ENCODE data around the gene LRCH1. TPM values are rescaled to one million over a fixed set of nuclear protein-coding genes. Genes with fewer than 3 reads are reported as not detected.

The LRCH1 gene
- total RNA-seq, 1 experiment from 2014 or later, result 27.0 TPM

- no peaks in the 10 kb centered on the region for H3K9me3 Mint-ChIP-seq (ENCODE audit: unreplicated experiment)
- Histone ChIP-seq H3K9me3 (no peaks in the 10 kb centered on the region), H3K4me1 (no peaks in the 10 kb centered on the region), H3K27me3 (replicated peaks; ENCODE audit: control insufficient read depth, insufficient read depth, low read length) (no peaks in the 10 kb centered on the region), H3K4me3 (ENCODE audit: low read depth, low read length) (no peak overlapping the region), H3K36me3 (ENCODE audit: control insufficient read depth, insufficient read depth, low read length) (peaks cover 1% of the 10 kb centered on the region; the same call in 1 of the 2 replicates)
- ChIA-PET CTCF (no interaction called here), POLR2A (no interaction called here)
- H3K27me3 Mint-ChIP-seq (ENCODE audit: insufficient read depth, unreplicated experiment), result no peaks in the 10 kb centered on the region
- intact Hi-C loops (cut with micrococcal nuclease; ENCODE audit: unreplicated experiment), result no loop called here
- no peak overlapping the region for H3K4me3 Mint-ChIP-seq (ENCODE audit: unreplicated experiment)
- peaks cover 50% of the 10 kb centered on the region for H3K36me3 Mint-ChIP-seq (ENCODE audit: insufficient read depth, unreplicated experiment)
- BruUV-seq (replicated peaks), result no TSS peak
- TF ChIP-seq, protein P1, sequence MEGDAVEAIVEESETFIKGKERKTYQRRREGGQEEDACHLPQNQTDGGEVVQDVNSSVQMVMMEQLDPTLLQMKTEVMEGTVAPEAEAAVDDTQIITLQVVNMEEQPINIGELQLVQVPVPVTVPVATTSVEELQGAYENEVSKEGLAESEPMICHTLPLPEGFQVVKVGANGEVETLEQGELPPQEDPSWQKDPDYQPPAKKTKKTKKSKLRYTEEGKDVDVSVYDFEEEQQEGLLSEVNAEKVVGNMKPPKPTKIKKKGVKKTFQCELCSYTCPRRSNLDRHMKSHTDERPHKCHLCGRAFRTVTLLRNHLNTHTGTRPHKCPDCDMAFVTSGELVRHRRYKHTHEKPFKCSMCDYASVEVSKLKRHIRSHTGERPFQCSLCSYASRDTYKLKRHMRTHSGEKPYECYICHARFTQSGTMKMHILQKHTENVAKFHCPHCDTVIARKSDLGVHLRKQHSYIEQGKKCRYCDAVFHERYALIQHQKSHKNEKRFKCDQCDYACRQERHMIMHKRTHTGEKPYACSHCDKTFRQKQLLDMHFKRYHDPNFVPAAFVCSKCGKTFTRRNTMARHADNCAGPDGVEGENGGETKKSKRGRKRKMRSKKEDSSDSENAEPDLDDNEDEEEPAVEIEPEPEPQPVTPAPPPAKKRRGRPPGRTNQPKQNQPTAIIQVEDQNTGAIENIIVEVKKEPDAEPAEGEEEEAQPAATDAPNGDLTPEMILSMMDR (IDR thresholded peaks at IDR 0.05; ENCODE audit: insufficient read depth in 1 of 2, low read depth in 1 of 2, low read length in 1 of 2, severe bottlenecking in 1 of 2, unreplicated experiment in 1 of 2), result no peak
- H3K4me1 Mint-ChIP-seq (ENCODE audit: low read depth, unreplicated experiment), result no peaks in the 10 kb centered on the region
- DNase-seq, result no peak
- H3K27ac Mint-ChIP-seq (ENCODE audit: unreplicated experiment), result no peak overlapping the region
Observed at GRCh38 chr13:46773541-46773940, 220.6 kb downstream of the LRCH1 start.

DNA sequence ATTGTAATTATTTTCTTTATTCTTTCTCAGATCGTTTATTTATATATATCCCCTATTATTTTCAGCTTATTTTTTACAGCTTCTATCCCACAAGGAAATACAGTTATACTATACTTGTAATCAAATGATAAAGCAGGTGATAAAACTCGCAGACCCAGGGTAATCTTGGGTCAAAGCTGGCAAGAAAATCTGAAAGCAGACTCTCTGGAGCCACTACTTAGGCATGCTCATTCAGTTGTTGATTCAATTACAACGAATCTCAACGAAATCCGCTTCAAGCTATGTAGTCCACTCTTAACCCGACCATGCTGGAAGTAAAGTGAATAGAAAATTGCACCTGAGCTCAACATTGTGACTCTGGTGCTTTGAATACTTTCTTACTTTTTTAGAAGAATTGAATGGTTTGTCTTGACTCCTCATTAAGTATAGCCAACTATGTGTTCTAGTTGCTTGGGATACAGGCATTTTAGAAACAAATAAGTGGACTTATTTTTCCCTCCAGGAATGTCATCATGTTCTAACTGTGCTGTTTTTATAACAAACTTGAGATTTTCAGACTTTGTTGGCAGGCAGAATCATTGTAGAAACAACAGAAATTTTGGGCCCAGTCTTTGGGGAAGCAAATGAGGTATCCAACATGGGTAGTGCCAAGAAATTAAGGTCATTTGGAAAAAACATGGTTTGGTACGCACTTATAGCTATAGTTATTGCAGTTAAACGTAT is 222.6 kb downstream of the LRCH1 start:
- Mint-ChIP-seq H3K4me3 (ENCODE audit: unreplicated experiment) (no peak overlapping the region), H3K36me3 (ENCODE audit: insufficient read depth, unreplicated experiment) (peaks cover 56% of the 10 kb centered on the region), H3K9me3 (ENCODE audit: unreplicated experiment) (no peaks in the 10 kb centered on the region), H3K27ac (ENCODE audit: unreplicated experiment) (no peak overlapping the region), H3K27me3 (ENCODE audit: insufficient read depth, unreplicated experiment) (no peaks in the 10 kb centered on the region), H3K4me1 (ENCODE audit: low read depth, unreplicated experiment) (no peaks in the 10 kb centered on the region)
- H3K36me3 ChIP-seq (ENCODE audit: control insufficient read depth, insufficient read depth, low read length), result peaks cover 1% of the 10 kb centered on the region; the same call in 1 of the 2 replicates
- CTCF ChIA-PET, result interaction anchor here (0.6 kb wide), 1 partner anchor 390 kb away, joined by 3 read pairs; no protein-coding TSS in a partner anchor
- BruUV-seq (replicated peaks), result no TSS peak
- POLR2A ChIA-PET, result no interaction called here
- DNase-seq, result no peak
- intact Hi-C loops (cut with micrococcal nuclease; ENCODE audit: unreplicated experiment), result loop anchor here (2.0 kb wide), 1 partner anchor 15 kb away; no protein-coding TSS in a partner anchor
- no peaks in the 10 kb centered on the region for H3K27me3 ChIP-seq (replicated peaks; ENCODE audit: control insufficient read depth, insufficient read depth, low read length)
- TF ChIP-seq, protein P1 (IDR thresholded peaks at IDR 0.05; ENCODE audit: insufficient read depth in 1 of 2, low read depth in 1 of 2, low read length in 1 of 2, severe bottlenecking in 1 of 2, unreplicated experiment in 1 of 2), result no peak
- no peak overlapping the region for H3K4me3 ChIP-seq (ENCODE audit: low read depth, low read length)
- no peaks in the 10 kb centered on the region for H3K9me3 ChIP-seq
- H3K4me1 ChIP-seq, result no peaks in the 10 kb centered on the region

DNA sequence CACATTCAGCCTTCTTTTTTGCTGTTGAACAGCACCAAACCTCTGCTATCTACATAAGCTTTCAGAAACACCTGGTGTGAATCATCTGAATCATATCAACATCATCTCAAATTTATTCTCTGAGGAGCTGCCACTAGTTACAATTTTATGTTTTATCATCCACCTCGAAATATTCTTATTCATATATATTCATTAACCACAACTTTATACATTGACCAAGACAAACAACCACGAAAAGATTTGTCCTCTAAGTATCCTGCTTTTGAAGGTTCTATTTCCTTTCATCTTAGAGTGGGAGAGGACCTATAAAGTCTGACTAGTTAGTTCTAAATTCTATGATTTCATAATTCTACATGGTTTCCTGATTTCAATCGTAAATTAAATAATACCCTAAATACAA is 225.1 kb downstream of the LRCH1 start:
- no peaks in the 10 kb centered on the region for H3K27me3 ChIP-seq (replicated peaks; ENCODE audit: control insufficient read depth, insufficient read depth, low read length)
- H3K4me1 Mint-ChIP-seq (ENCODE audit: low read depth, unreplicated experiment), result no peaks in the 10 kb centered on the region
- H3K36me3 Mint-ChIP-seq (ENCODE audit: insufficient read depth, unreplicated experiment), result peaks cover 59% of the 10 kb centered on the region
- no peaks in the 10 kb centered on the region for H3K9me3 ChIP-seq
- no peak for DNase-seq
- no peak overlapping the region for H3K4me3 Mint-ChIP-seq (ENCODE audit: unreplicated experiment)
- no peaks in the 10 kb centered on the region for H3K27me3 Mint-ChIP-seq (ENCODE audit: insufficient read depth, unreplicated experiment)
- H3K9me3 Mint-ChIP-seq (ENCODE audit: unreplicated experiment), result no peaks in the 10 kb centered on the region
- POLR2A ChIA-PET, result interaction anchor here (0.7 kb wide), 1 partner anchor 59 kb away, joined by 3 read pairs; no protein-coding TSS in a partner anchor
- no peak overlapping the region for H3K27ac Mint-ChIP-seq (ENCODE audit: unreplicated experiment)
- BruUV-seq (replicated peaks), result no TSS peak
- CTCF ChIA-PET, result no interaction called here
- no peaks in the 10 kb centered on the region for H3K4me1 ChIP-seq
- peaks cover 1% of the 10 kb centered on the region; the same call in 1 of the 2 replicates for H3K36me3 ChIP-seq (ENCODE audit: control insufficient read depth, insufficient read depth, low read length)
- TF ChIP-seq, protein P1 (IDR thresholded peaks at IDR 0.05; ENCODE audit: insufficient read depth in 1 of 2, low read depth in 1 of 2, low read length in 1 of 2, severe bottlenecking in 1 of 2, unreplicated experiment in 1 of 2), result no peak
- intact Hi-C loops (cut with micrococcal nuclease; ENCODE audit: unreplicated experiment), result no loop called here
- H3K4me3 ChIP-seq (ENCODE audit: low read depth, low read length), result no peak overlapping the region

Data from Caco-2 (cell line).